SJSA1 (cell line): ENCODE data around the gene ANKS6. TPM values are rescaled to one million over a fixed set of nuclear protein-coding genes. Genes with fewer than 3 reads are reported as not detected.

Experiments used
- DNase-seq, 2 experiments: peaks; one replicate each; pipeline ENCODE4 v3.0.0-alpha.2; 2015 to 2020; ENCODE audit warnings: low spot score in 2 of 2, low read depth in 1 of 2
- H3K27ac ChIP-seq: fragments of 250-450 bp; sonication (Bioruptor Pico); 2 replicates; pipeline ENCODE4 v1.5.1; 2020; ENCODE audit warnings: mild to moderate bottlenecking, moderate library complexity
- H3K27me3 ChIP-seq: fragments of 250-450 bp; sonication (Bioruptor Pico); replicated peaks from 2 replicates; pipeline ENCODE4 v1.5.1; 2020; ENCODE audit warnings: mild to moderate bottlenecking, moderate library complexity
- H3K36me3 ChIP-seq: fragments of 250-450 bp; sonication (Bioruptor Pico); 2 replicates; pipeline ENCODE4 v1.5.1; 2020; ENCODE audit warnings: mild to moderate bottlenecking
- H3K4me1 ChIP-seq: fragments of 250-450 bp; sonication (Bioruptor Pico); replicated peaks from 2 replicates; pipeline ENCODE4 v1.6.1; 2021; ENCODE audit warnings: mild to moderate bottlenecking
- H3K4me3 ChIP-seq: fragments of 250-450 bp; sonication (Bioruptor Pico); 2 replicates; pipeline ENCODE4 v1.5.1; 2020; ENCODE audit warnings: mild to moderate bottlenecking
- H3K9me3 ChIP-seq: fragments of 250-450 bp; sonication (Bioruptor Pico); replicated peaks from 2 replicates; pipeline ENCODE4 v1.5.1; 2020; ENCODE audit warnings: mild to moderate bottlenecking
- total RNA-seq: library from RNA; depleted of rRNA; stranded (reverse); fragments of >200 nt; shearing (Covaris generic); gene quantifications from 2 replicates; pipeline ENCODE4 v1.2.3, GENCODE V29; 2014

Gene ANKS6
- total RNA-seq, 1 experiment from 2014 or later, result 9.6 TPM

DNA sequence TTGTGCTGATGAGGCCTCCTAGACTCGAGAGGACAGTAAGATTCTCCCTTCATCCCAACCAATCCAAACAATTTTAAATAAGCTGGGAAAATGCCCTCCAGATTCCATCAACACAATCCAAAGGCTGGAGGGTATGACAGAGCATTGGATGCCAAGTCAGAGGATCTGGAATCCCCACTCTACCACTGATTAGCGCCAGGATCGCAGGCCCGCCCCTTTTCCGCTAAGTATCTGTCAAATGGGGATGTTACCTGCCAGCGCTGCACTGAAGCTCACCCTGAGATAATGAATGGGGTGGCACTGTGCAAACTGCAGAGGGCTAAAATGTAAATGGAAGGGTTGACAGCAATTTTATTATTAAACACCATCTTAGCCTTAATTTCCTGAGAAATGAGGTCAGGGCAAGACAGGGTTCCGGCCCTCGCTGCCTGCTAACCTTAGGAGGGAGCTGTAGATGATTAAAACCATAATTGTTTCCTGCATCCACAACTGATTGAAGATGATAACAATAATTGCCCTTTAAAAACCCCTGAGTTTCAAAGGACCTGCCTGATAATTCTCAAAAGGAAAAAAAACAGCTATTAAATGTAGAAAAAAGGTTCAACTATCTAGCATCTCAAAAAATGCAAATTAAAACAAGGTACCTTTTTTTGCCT is 56.0 kb downstream of the ANKS6 start:
- DNase-seq, result peak in 1 of 2 experiments; percentile 20
- Histone ChIP-seq H3K4me1 (no peaks in the 10 kb centered on the region), H3K4me3 (no peak overlapping the region), H3K9me3 (no peaks in the 10 kb centered on the region), H3K27me3 (no peaks in the 10 kb centered on the region), H3K27ac (no peak overlapping the region), H3K36me3 (no peaks in the 10 kb centered on the region)

DNA sequence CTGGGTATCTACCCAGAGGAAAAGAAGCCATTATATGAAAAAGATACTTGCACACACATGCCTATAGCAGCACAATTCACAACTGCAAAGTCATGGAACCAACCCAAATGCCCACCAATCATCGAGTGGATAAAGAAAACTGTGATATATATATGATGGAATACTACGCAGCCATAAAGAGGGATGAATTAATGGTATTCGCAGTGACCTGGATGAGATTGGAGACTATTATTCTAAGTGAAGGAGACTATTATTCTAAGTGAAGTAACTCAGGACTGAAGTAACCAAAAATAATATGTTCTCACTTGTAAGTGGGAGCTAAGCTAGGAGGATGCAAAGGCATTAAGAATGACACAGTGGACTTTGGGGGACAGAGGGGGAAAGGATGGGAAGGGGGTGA is 57.6 kb downstream of the ANKS6 start:
- H3K4me1 ChIP-seq, result no peaks in the 10 kb centered on the region
- no peaks in the 10 kb centered on the region for H3K36me3 ChIP-seq
- no peak for DNase-seq
- no peaks in the 10 kb centered on the region for H3K27me3 ChIP-seq
- H3K4me3 ChIP-seq, result no peak overlapping the region
- no peaks in the 10 kb centered on the region for H3K9me3 ChIP-seq
- no peak overlapping the region for H3K27ac ChIP-seq

- Histone ChIP-seq H3K4me1 (no peaks in the 10 kb centered on the region), H3K4me3 (no peak overlapping the region), H3K9me3 (no peaks in the 10 kb centered on the region), H3K27ac (no peak overlapping the region), H3K27me3 (no peaks in the 10 kb centered on the region), H3K36me3 (no peaks in the 10 kb centered on the region)
- DNase-seq, result peak in 1 of 2 experiments; percentile 24
These were observed 60.1 kb downstream of the ANKS6 start for GRCh38 chr9:98736226-98736625.

- no peak overlapping the region for H3K4me3 ChIP-seq
- no peak overlapping the region for H3K27ac ChIP-seq
- H3K27me3 ChIP-seq, result no peaks in the 10 kb centered on the region
- no peaks in the 10 kb centered on the region for H3K36me3 ChIP-seq
- DNase-seq, result no peak
- H3K4me1 ChIP-seq, result no peaks in the 10 kb centered on the region
- no peaks in the 10 kb centered on the region for H3K9me3 ChIP-seq
These were observed 63.6 kb downstream of the ANKS6 start for GRCh38 chr9:98732801-98733200.

- no peak overlapping the region for H3K4me3 ChIP-seq
- H3K36me3 ChIP-seq, result no peaks in the 10 kb centered on the region
- H3K9me3 ChIP-seq, result no peaks in the 10 kb centered on the region
- H3K4me1 ChIP-seq, result no peaks in the 10 kb centered on the region
- no peak overlapping the region for H3K27ac ChIP-seq
- DNase-seq, result no peak
- H3K27me3 ChIP-seq, result no peaks in the 10 kb centered on the region
These were observed 64.3 kb downstream of the ANKS6 start for GRCh38 chr9:98732091-98732490.

- Histone ChIP-seq H3K36me3 (no peaks in the 10 kb centered on the region), H3K9me3 (no peaks in the 10 kb centered on the region), H3K4me3 (no peak overlapping the region), H3K4me1 (no peaks in the 10 kb centered on the region), H3K27ac (no peak overlapping the region), H3K27me3 (no peaks in the 10 kb centered on the region; the same call in 1 of the 2 replicates)
- no peak for DNase-seq
These were observed 65.5 kb downstream of the ANKS6 start for GRCh38 chr9:98730871-98731270.

GRCh38 chr9:98728500-98728899 is 67.9 kb downstream of the ANKS6 start:
- Histone ChIP-seq H3K4me3 (no peak overlapping the region), H3K4me1 (no peaks in the 10 kb centered on the region), H3K27ac (no peak overlapping the region), H3K27me3 (peaks cover 13% of the 10 kb centered on the region; the same call in 1 of the 2 replicates), H3K9me3 (no peaks in the 10 kb centered on the region), H3K36me3 (no peaks in the 10 kb centered on the region)
- no peak for DNase-seq

DNA sequence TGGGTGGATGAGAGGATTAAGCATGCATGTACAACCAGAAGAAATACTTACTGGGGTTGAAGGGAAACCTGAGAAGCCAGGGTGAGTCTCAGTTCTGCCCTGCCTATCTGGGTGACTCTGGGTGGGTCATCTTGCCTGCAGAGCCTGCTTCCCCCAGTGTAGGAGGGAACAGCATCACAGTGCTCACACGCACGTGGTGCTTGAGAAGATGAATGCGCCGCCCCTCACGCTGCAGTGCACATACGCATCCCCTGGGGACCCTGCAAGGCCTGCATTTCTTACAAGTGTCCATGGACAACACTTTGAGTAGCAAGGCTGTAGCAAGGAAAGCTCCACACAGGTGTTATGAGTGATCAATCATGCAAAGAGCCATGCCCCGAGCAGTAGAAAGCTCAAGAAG is 68.9 kb downstream of the ANKS6 start:
- Histone ChIP-seq H3K27me3 (peaks cover 13% of the 10 kb centered on the region; the same call in 1 of the 2 replicates), H3K9me3 (no peaks in the 10 kb centered on the region), H3K36me3 (no peaks in the 10 kb centered on the region), H3K27ac (no peak overlapping the region), H3K4me1 (no peaks in the 10 kb centered on the region), H3K4me3 (no peak overlapping the region)
- no peak for DNase-seq

GRCh38 chr9:98726735-98727134 is 69.6 kb downstream of the ANKS6 start:
- H3K9me3 ChIP-seq, result no peaks in the 10 kb centered on the region
- peaks cover 13% of the 10 kb centered on the region; the same call in 1 of the 2 replicates for H3K27me3 ChIP-seq
- DNase-seq, result no peak
- H3K36me3 ChIP-seq, result no peaks in the 10 kb centered on the region
- H3K4me1 ChIP-seq, result no peaks in the 10 kb centered on the region
- no peak overlapping the region for H3K27ac ChIP-seq
- no peak overlapping the region for H3K4me3 ChIP-seq

DNA sequence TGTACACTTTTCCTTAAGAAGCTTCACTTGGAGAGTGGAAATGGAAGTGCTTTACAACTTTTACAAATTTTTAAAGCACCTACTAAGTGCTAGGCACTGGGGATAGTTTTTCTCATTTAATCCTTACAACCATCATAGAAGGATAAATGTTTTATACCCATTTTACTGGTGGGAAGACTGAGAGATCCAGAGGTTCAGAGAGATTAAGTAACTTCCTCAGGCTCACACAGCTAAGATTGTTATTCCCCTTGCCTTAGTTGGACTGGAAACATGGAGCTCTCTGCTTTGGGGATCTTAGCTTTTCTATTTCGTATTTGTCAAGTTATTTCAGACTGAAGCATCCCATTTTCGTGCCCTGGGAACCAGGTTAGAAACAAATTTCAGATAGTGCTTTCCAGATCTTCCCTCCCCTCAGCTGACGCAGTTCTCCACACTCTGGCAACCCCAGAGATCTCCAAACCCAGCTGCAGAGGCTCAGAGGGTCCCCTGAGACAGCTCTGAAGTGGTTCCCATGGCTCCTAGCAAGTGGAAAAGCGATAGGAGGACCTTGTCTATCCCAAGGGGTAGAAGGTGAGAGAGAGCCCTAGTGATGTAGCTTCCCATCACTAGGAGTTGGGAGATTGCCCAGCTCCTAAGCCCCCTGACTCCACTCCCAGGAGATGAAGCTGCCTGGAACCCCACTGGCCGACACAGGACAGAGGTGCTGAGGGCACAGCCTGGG is 71.4 kb downstream of the ANKS6 start:
- no peaks in the 10 kb centered on the region for H3K36me3 ChIP-seq
- H3K4me1 ChIP-seq, result no peaks in the 10 kb centered on the region
- no peaks in the 10 kb centered on the region for H3K9me3 ChIP-seq
- H3K27ac ChIP-seq, result no peak overlapping the region
- peaks cover 13% of the 10 kb centered on the region; the same call in 1 of the 2 replicates for H3K27me3 ChIP-seq
- DNase-seq, result no peak
- H3K4me3 ChIP-seq, result no peak overlapping the region

DNA sequence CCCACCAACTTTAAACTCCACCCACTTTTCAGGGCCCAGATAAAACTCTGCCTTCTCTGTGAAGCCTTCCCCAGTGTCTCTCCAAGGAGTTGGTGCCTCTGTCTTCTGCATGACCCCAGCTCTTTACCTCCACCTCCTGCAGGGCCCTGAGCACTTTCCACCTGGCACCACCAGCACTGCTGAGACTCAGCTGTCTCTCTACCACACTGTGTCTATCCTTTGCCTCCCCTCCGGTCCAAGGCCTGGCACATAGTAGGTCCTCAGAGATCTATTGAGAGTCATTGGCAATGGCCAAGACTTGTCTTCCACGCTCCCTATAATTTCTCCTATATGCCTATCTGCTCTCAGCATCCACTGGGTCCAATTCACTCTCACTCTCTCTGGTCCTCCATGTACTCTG is 74.7 kb downstream of the ANKS6 start:
- H3K36me3 ChIP-seq, result no peaks in the 10 kb centered on the region
- peaks cover 13% of the 10 kb centered on the region; the same call in 1 of the 2 replicates for H3K27me3 ChIP-seq
- H3K4me1 ChIP-seq, result no peaks in the 10 kb centered on the region
- DNase-seq, result no peak
- H3K4me3 ChIP-seq, result no peak overlapping the region
- no peak overlapping the region for H3K27ac ChIP-seq
- H3K9me3 ChIP-seq, result no peaks in the 10 kb centered on the region

- peaks cover 13% of the 10 kb centered on the region; the same call in 1 of the 2 replicates for H3K27me3 ChIP-seq
- no peaks in the 10 kb centered on the region for H3K36me3 ChIP-seq
- H3K4me3 ChIP-seq, result no peak overlapping the region
- no peak for DNase-seq
- H3K27ac ChIP-seq, result no peak overlapping the region
- no peaks in the 10 kb centered on the region for H3K4me1 ChIP-seq
- H3K9me3 ChIP-seq, result no peaks in the 10 kb centered on the region
These were observed 76.0 kb downstream of the ANKS6 start for GRCh38 chr9:98720402-98720801.

DNA sequence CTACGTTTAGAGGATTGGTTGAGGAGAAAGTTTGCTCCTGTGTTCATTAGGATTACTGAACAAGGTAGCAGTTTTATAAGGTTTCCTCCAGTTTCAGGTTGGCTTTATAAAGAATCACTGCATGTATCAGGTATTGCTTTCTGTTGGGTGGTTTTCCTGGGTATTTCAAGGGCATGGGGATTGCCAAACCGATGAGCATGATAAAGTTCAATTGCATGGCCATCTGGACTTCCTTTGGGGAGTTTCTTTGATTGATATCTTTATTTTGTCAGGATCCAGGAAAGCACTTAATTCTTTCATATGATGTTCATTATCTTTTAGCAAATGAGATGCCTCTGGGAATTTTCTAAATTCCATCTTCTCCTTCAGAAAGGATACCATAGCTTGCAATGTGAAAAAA is 77.3 kb downstream of the ANKS6 start:
- Histone ChIP-seq H3K36me3 (no peaks in the 10 kb centered on the region), H3K27me3 (peaks cover 12% of the 10 kb centered on the region; the same call in 1 of the 2 replicates), H3K9me3 (no peaks in the 10 kb centered on the region), H3K4me3 (no peak overlapping the region), H3K27ac (no peak overlapping the region), H3K4me1 (no peaks in the 10 kb centered on the region)
- DNase-seq, result no peak

- DNase-seq, result no peak
- H3K4me1 ChIP-seq, result no peaks in the 10 kb centered on the region
- H3K9me3 ChIP-seq, result no peaks in the 10 kb centered on the region
- H3K36me3 ChIP-seq, result no peaks in the 10 kb centered on the region
- H3K4me3 ChIP-seq, result no peak overlapping the region
- H3K27me3 ChIP-seq, result peaks cover 23% of the 10 kb centered on the region
- H3K27ac ChIP-seq, result no peak overlapping the region
These were observed 81.5 kb downstream of the ANKS6 start for GRCh38 chr9:98714833-98715232.
